ENCODE measurements around the gene SPTLC1. TPM values are rescaled to one million over a fixed set of nuclear protein-coding genes. Genes with fewer than 3 reads are reported as not detected.

The SPTLC1 gene
- polyA plus RNA-seq, 4 donors, result 90.5 to 107 (median 98.8) TPM

GRCh38 chr9:91994422-91994821 lies 120.8 kb downstream of the SPTLC1 start:
- no peak for DNase-seq (ENCODE audit: low read depth in 4 of 4, low spot score in 3 of 4)

GRCh38 chr9:91992461-91993041 lies 122.7 kb downstream of the SPTLC1 start:
- no peak for DNase-seq (ENCODE audit: low read depth in 4 of 4, low spot score in 3 of 4)

GRCh38 chr9:91991721-91992341 lies 123.4 kb downstream of the SPTLC1 start:
- DNase-seq (ENCODE audit: low read depth in 4 of 4, low spot score in 3 of 4), result no peak

GRCh38 chr9:91986248-91986647 lies 129.0 kb downstream of the SPTLC1 start:
- DNase-seq (ENCODE audit: low read depth in 4 of 4, low spot score in 3 of 4), result no peak

GRCh38 chr9:91985692-91986091 lies 129.5 kb downstream of the SPTLC1 start:
- DNase-seq (ENCODE audit: low read depth in 4 of 4, low spot score in 3 of 4), result no peak

Other genes starting within 250 kb of the SPTLC1 start
- gene ROR2, start 165.2 kb downstream of the SPTLC1 start, polyA plus RNA-seq (ENCODE audit: insufficient read length in 4 of 4), result 10 to 100 TPM; 16.6 to 29.1 (median 19.8) TPM
- gene IARS1, start 178.3 kb upstream of the SPTLC1 start, polyA plus RNA-seq (ENCODE audit: insufficient read length in 4 of 4), result 100 to 1,000 TPM in 2 of 4 donors, 10 to 100 TPM in 2; 75.2 to 110 (median 104) TPM
- gene NOL8, start 209.9 kb upstream of the SPTLC1 start, polyA plus RNA-seq (ENCODE audit: insufficient read length in 4 of 4), result 10 to 100 TPM; 33.2 to 56.5 (median 42.5) TPM
- gene CENPP, start 210.5 kb upstream of the SPTLC1 start, polyA plus RNA-seq (ENCODE audit: insufficient read length in 4 of 4), result 1 to 10 TPM; 6.5 to 8.9 (median 7.4) TPM